ENCODE measurements around the gene DRC7.
"Not testable (repeated sequence)": the region's sequence is repeated elsewhere in the genome, so short reads cannot be mapped to it uniquely, and the experiment has no call there.

Gene DRC7

GRCh38 chr16:57778658-57779057, 84.1 kb downstream of the DRC7 start:
- no peak for DNase-seq (ENCODE audit: extremely low read depth in 1 of 2, low read depth in 1 of 2)

GRCh38 chr16:57779836-57780235, 85.2 kb downstream of the DRC7 start:
- DNase-seq (ENCODE audit: extremely low read depth in 1 of 2, low read depth in 1 of 2), result not testable (repeated sequence)

GRCh38 chr16:57781349-57781740, 86.7 kb downstream of the DRC7 start:
- no peak for DNase-seq (ENCODE audit: extremely low read depth in 1 of 2, low read depth in 1 of 2)

Measured in activated CD8-positive, alpha-beta memory T cell treated with anti-CD3 and anti-CD28 coated beads for 1 hour (primary cell).